ENCODE data around the gene PCED1A.
A peak's percentile ranks its signal among the peaks of the same experiment; 100 is the strongest.

- TF ChIP-seq CTCF (conservative IDR thresholded peaks at IDR 0.05; ENCODE audit: low read length) (peak; percentile 64), EZH2phosphoT487 (IDR thresholded peaks at IDR 0.05; ENCODE audit: borderline replicate concordance, low read depth, low read length) (no peak)
These were observed 25.2 kb upstream of the PCED1A start for GRCh38 chr20:2865630-2866029.
